Muscle layer of colon (tissue), 2 donors: Measurements from ENCODE around the gene IL2RA.
A peak's percentile ranks its signal among the peaks of the same experiment; 100 is the strongest.
"Not testable (repeated sequence)": the region's sequence is repeated elsewhere in the genome, so short reads cannot be mapped to it uniquely, and the experiment has no call there.

Experiments used
- H3K27ac ChIP-seq: one replicate; pipeline ENCODE4 v1.7.0; 2013; ENCODE audit warnings: low read depth, mild to moderate bottlenecking, low read length, moderate library complexity
- H3K27me3 ChIP-seq, 2 donors: one replicate each; pipeline ENCODE4 v1.7.0; 2013; ENCODE audit warnings: low read length in 2 of 2, mild to moderate bottlenecking in 2 of 2; ENCODE audit not compliant: insufficient read depth in 2 of 2, control insufficient read depth in 1 of 2
- H3K36me3 ChIP-seq: one replicate; pipeline ENCODE4 v1.7.0; 2013; ENCODE audit warnings: mild to moderate bottlenecking, low read length; ENCODE audit not compliant: insufficient read depth
- H3K4me1 ChIP-seq: one replicate; pipeline ENCODE4 v1.7.0; 2013; ENCODE audit warnings: mild to moderate bottlenecking, low read length; ENCODE audit not compliant: insufficient read depth
- H3K4me3 ChIP-seq, 2 donors: one replicate each; pipeline ENCODE4 v1.7.0; 2013; ENCODE audit warnings: low read length in 2 of 2, low read depth in 1 of 2, mild to moderate bottlenecking in 1 of 2, moderate library complexity in 1 of 2
- H3K9ac ChIP-seq: one replicate; pipeline ENCODE4 v1.7.0; 2013; ENCODE audit warnings: low read length
- H3K9me3 ChIP-seq: one replicate; pipeline ENCODE4 v1.7.0; 2013; ENCODE audit warnings: mild to moderate bottlenecking, low read length
- donor health status: abdominal sarcoma.
- donor health status: Adenocarcinoma of cecum.

Gene IL2RA

GRCh38 chr10:6065835-6066234 is 3.7 kb upstream of the IL2RA start:
- no peaks in the 10 kb centered on the region for H3K36me3 ChIP-seq
- peak overlapping the region; percentile 21 for H3K27ac ChIP-seq
- no peak overlapping the region for H3K9ac ChIP-seq
- H3K9me3 ChIP-seq, result no peaks in the 10 kb centered on the region
- H3K4me1 ChIP-seq, result peaks cover 5% of the 10 kb centered on the region
- H3K27me3 ChIP-seq, result no peaks in the 10 kb centered on the region
- H3K4me3 ChIP-seq, result no peak overlapping the region

- Histone ChIP-seq H3K4me1 (peaks cover 5% of the 10 kb centered on the region), H3K4me3 (no peak overlapping the region), H3K27ac (peak overlapping the region; percentile 21), H3K9me3 (no peaks in the 10 kb centered on the region), H3K27me3 (no peaks in the 10 kb centered on the region), H3K36me3 (no peaks in the 10 kb centered on the region), H3K9ac (no peak overlapping the region)
Observed at GRCh38 chr10:6065406-6065805, 3.2 kb upstream of the IL2RA start.

- H3K9ac ChIP-seq, H3K27me3 ChIP-seq, H3K4me1 ChIP-seq, H3K36me3 ChIP-seq, H3K9me3 ChIP-seq, H3K27ac ChIP-seq, H3K4me3 ChIP-seq: not testable (repeated sequence)
Observed at GRCh38 chr10:6064726-6065125, 2.6 kb upstream of the IL2RA start.

DNA sequence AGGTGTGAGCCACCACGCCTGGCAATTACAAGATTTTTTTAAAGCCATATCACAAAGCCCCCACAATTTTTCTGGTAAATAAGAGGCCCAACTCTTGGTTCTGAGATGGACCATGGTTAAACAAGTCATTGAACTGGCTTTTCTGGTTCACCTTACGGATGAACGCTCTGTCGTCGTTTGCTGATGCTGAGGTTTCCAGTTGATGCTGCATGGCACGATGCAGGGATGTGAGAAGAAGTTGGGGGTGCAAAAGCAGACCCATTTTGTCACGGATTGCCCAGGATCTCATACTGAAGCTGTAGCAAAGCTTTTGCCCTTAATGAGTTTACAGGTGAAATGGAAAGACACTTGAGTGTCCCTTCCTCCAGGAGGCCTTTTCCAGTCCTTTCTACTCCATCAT is 2.0 kb upstream of the IL2RA start:
- Histone ChIP-seq H3K27me3 (no peaks in the 10 kb centered on the region), H3K4me3 (no peak overlapping the region), H3K36me3 (no peaks in the 10 kb centered on the region), H3K4me1 (peaks cover 5% of the 10 kb centered on the region), H3K9me3 (no peaks in the 10 kb centered on the region), H3K27ac (no peak overlapping the region), H3K9ac (no peak overlapping the region)

GRCh38 chr10:6061056-6061455 is 1.1 kb downstream of the IL2RA start:
- Histone ChIP-seq H3K27ac (no peak overlapping the region), H3K4me3 (no peak overlapping the region), H3K4me1 (no peaks in the 10 kb centered on the region)

GRCh38 chr10:6059506-6059905 is 2.7 kb downstream of the IL2RA start:
- H3K9ac ChIP-seq, result no peak overlapping the region
- H3K36me3 ChIP-seq, result no peaks in the 10 kb centered on the region

More at GRCh38 chr10:6061056-6061455, 1.1 kb downstream of the IL2RA start:
- Histone ChIP-seq H3K9me3 (no peaks in the 10 kb centered on the region), H3K36me3 (no peaks in the 10 kb centered on the region), H3K27me3 (no peaks in the 10 kb centered on the region), H3K9ac (no peak overlapping the region)

DNA sequence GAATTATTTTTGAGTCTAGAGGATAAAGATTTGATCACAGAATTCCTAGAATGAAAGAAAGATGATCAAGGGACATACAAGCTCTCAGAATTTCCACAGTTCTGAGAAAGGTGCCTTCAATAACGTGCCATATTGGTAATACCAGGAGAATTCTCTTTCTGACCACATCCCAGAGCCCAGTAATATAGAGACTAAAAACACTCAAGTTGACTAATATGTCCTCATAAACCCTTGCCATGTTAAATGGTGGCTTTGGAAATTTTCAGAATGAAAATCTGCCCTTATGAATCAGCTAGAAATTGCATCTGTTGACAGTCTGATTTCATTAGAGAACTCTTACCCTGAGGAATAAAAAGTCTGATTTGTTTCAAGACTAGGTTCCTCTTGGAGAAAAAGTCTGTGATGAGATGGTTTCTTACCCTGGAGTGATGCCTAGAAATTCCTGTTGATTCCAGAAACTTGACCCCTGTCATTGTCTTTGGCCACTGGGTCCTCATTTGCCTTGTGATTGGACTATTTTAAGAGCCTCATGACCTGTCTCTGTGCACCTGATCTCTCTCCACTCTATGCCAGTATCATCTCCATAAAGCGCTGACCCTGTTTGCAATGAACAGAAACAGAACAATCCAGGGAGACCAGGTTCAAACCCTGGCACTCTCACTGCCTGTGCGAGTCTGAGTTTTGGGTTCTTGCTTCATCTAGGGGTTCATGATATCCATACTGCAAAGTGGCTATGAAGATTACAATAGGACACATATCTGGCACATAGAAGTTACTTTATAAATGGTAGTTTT is 3.3 kb downstream of the IL2RA start:
- Histone ChIP-seq H3K36me3 (no peaks in the 10 kb centered on the region), H3K27ac (no peak overlapping the region), H3K9ac (no peak overlapping the region), H3K4me3 (no peak overlapping the region), H3K27me3 (no peaks in the 10 kb centered on the region), H3K9me3 (no peaks in the 10 kb centered on the region), H3K4me1 (no peaks in the 10 kb centered on the region)

More at GRCh38 chr10:6059506-6059905, 2.7 kb downstream of the IL2RA start:
- H3K27me3 ChIP-seq, result no peaks in the 10 kb centered on the region
- no peaks in the 10 kb centered on the region for H3K9me3 ChIP-seq
- no peak overlapping the region for H3K4me3 ChIP-seq
- no peaks in the 10 kb centered on the region for H3K4me1 ChIP-seq
- no peak overlapping the region for H3K27ac ChIP-seq

DNA sequence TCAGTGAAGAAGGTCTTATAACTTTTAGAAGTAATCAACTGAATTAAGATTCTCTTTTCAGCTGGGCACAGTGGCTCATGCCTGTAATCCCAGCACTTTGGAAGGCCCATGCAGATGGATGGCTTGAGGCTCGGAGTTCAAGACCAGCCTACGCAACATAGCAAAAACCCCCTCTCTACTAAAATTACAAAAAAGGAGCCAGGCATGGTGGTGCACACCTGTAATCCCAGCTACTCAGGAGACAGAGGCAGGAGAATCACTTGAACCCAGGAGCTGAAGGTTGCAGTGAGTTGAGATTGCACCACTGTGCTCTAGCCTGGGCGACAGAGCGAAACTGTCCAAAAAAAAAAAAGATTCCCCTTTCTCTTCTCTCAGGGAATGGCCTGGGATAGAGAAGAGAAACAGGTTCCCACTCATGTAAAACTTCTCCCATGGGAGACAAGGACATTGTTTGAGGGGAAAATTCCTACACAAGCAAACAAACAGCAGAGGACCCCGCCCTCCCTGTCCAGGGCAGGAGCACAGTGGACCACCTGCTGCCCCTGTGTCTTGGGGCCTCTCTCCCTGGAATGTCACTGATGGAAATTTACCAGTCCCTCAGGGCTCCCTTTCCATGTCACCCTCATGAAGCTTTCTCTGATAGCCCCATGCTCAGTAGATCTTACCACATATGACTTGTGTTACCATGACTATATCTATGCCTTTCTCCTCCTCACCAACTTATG is 5.6 kb downstream of the IL2RA start:
- no peaks in the 10 kb centered on the region for H3K36me3 ChIP-seq
- no peaks in the 10 kb centered on the region for H3K4me1 ChIP-seq
- H3K9me3 ChIP-seq, result no peaks in the 10 kb centered on the region
- H3K27ac ChIP-seq, result no peak overlapping the region
- no peaks in the 10 kb centered on the region for H3K27me3 ChIP-seq
- H3K4me3 ChIP-seq, result no peak overlapping the region
- H3K9ac ChIP-seq, result no peak overlapping the region

DNA sequence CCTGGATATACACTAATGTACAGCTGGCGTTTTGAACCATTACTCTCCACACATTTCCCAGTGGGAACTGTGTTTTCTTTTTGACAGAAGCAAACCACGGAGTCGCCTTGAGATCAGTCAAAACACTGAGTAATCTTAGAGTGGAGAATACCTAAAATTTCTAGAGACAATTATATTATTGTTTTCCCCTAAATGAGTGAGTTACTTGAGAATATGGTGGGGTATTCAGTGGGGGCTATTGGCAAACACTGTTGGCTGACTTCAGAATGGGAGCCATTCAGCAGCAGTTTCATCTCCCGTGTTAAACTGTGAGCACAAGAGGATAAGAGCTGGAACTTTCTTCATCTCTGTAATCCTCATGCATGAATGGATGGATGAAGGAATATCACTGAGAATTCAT is 6.2 kb downstream of the IL2RA start:
- Histone ChIP-seq H3K9me3 (no peaks in the 10 kb centered on the region), H3K27me3 (no peaks in the 10 kb centered on the region), H3K4me1 (no peaks in the 10 kb centered on the region), H3K27ac (no peak overlapping the region), H3K9ac (no peak overlapping the region), H3K4me3 (no peak overlapping the region), H3K36me3 (no peaks in the 10 kb centered on the region)

DNA sequence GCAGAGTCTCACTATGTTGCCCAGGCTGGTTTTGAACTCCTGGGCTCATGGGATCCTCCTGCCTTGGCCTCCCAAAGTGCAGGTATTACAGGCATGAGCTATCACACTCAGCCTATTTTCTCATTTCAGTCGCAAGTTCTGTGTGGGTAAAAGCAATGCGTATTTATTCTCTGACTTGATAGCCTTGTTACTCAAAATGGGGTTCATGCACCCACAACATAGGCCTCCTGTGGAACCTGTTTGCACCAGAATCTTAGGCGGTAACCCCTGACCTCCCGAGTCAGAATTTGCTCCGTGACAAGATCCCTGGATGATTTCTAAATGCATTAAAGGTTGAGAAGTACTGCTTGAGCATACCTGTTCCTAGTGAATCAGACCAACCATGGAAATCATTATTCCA is 7.3 kb downstream of the IL2RA start:
- no peaks in the 10 kb centered on the region for H3K36me3 ChIP-seq
- no peak overlapping the region for H3K9ac ChIP-seq
- H3K27ac ChIP-seq, result no peak overlapping the region
- no peak overlapping the region for H3K4me3 ChIP-seq
- H3K4me1 ChIP-seq, result no peaks in the 10 kb centered on the region
- no peaks in the 10 kb centered on the region for H3K9me3 ChIP-seq
- no peaks in the 10 kb centered on the region for H3K27me3 ChIP-seq

DNA sequence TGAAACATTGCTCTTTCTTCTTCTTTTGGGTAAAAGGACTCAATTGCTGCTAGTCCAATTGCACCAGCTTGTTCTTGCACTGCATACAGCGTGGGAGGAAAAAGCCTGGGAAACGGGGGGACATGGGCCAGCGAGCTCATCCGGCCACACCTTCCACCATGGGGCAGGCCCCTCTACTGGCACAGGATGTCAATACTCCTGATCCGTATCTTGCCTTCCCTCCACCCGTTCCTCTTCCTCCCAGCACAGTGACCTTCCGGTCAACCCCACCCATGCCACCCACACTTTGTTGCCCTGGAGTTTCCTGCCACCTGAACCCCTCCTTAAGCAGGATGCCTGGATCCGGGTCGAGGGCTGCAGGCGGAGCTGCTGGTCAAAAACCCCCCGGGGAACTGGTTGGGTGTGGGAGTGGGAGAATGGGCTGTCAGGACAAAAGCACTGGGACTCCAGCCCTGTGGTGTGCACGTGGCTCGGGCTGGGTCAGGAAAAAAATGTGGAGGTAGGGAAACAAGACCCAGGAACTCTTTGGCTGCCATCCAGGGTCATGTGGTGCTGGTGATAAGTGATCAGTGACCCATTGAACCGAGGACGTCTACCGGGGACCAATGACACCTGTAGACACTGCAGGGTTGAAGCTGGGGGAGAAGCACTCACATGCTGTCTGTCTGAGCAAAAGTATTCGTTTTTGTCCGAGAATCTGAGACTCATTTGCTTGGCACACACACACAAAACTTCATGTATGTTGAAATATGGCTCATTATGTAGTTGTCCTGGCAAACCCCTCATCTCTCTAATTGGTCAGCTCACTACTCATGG is 8.1 kb downstream of the IL2RA start:
- H3K9ac ChIP-seq, result no peak overlapping the region
- no peaks in the 10 kb centered on the region for H3K4me1 ChIP-seq

More for the DNA sequence above, 8.1 kb downstream of the IL2RA start:
- Histone ChIP-seq H3K27ac (no peak overlapping the region), H3K36me3 (no peaks in the 10 kb centered on the region), H3K27me3 (no peaks in the 10 kb centered on the region), H3K9me3 (no peaks in the 10 kb centered on the region), H3K4me3 (no peak overlapping the region)
